GM23248 (cell line): ENCODE data around the gene PSME3IP1. TPM values are rescaled to one million over a fixed set of nuclear protein-coding genes. Genes with fewer than 3 reads are reported as not detected.

ENCODE experiments used
- DNase-seq: peaks from one replicate; pipeline ENCODE4 v3.0.0-alpha.2; 2015
- H2AFZ ChIP-seq: fragments of 200-600 bp; sonication (generic); 2 replicates; pipeline ENCODE4 v1.6.1; 2016; ENCODE audit warnings: antibody characterized with exemption
- H3F3A ChIP-seq: fragments of 200-600 bp; sonication (generic); 2 replicates; pipeline ENCODE4 v1.6.1; 2016; ENCODE audit warnings: mild to moderate bottlenecking, antibody characterized with exemption, mixed run types; ENCODE audit not compliant: insufficient read depth
- H3K27ac ChIP-seq: fragments of 200-600 bp; sonication (generic); 2 replicates; pipeline ENCODE4 v1.5.1; 2016; ENCODE audit warnings: mild to moderate bottlenecking
- H3K27me3 ChIP-seq: fragments of 200-600 bp; sonication (generic); replicated peaks from 2 replicates; pipeline ENCODE4 v1.6.1; 2016; ENCODE audit warnings: mild to moderate bottlenecking; ENCODE audit not compliant: insufficient read depth
- H3K36me3 ChIP-seq: fragments of 200-600 bp; sonication (generic); 2 replicates; pipeline ENCODE4 v1.6.1; 2016; ENCODE audit warnings: low read depth, mild to moderate bottlenecking
- H3K4me1 ChIP-seq: fragments of 200-600 bp; sonication (generic); 2 replicates; pipeline ENCODE4 v1.6.1; 2016; ENCODE audit warnings: mild to moderate bottlenecking; ENCODE audit not compliant: insufficient read depth
- H3K4me2 ChIP-seq: fragments of 200-600 bp; sonication (generic); one replicate; pipeline ENCODE4 v1.6.1; 2016; ENCODE audit warnings: mild to moderate bottlenecking; ENCODE audit not compliant: unreplicated experiment
- H3K4me3 ChIP-seq: fragments of 200-600 bp; sonication (generic); 2 replicates; pipeline ENCODE4 v1.5.1; 2016; ENCODE audit warnings: mild to moderate bottlenecking
- H3K79me2 ChIP-seq: fragments of 200-600 bp; sonication (generic); 2 replicates; pipeline ENCODE4 v1.6.1; 2016; ENCODE audit warnings: mild to moderate bottlenecking; ENCODE audit not compliant: insufficient read depth
- H3K9ac ChIP-seq: fragments of 200-600 bp; sonication (generic); 2 replicates; pipeline ENCODE4 v1.6.1; 2016; ENCODE audit warnings: mild to moderate bottlenecking
- H3K9me2 ChIP-seq: fragments of 200-600 bp; sonication (generic); 2 replicates; pipeline ENCODE4 v1.6.1; 2016; ENCODE audit warnings: mixed run types, mild to moderate bottlenecking, moderate library complexity; ENCODE audit not compliant: insufficient read depth
- H3K9me3 ChIP-seq: fragments of 200-600 bp; sonication (generic); one replicate; pipeline ENCODE4 v1.6.1; 2017; ENCODE audit warnings: low read depth
- H4K20me1 ChIP-seq: fragments of 200-600 bp; sonication (generic); 2 replicates; pipeline ENCODE4 v1.6.0; 2016; ENCODE audit not compliant: insufficient read depth
- EZH2 ChIP-seq: fragments of 200-600 bp; sonication (generic); IDR thresholded peaks from 2 replicates; pipeline ENCODE4 v1.6.1; 2018; ENCODE audit warnings: antibody characterized with exemption, mild to moderate bottlenecking; ENCODE audit not compliant: insufficient read depth, poor library complexity, severe bottlenecking
- EZH2phosphoT487 ChIP-seq: fragments of 200-600 bp; sonication (generic); IDR thresholded peaks from 2 replicates; pipeline ENCODE4 v1.6.1; 2018; ENCODE audit warnings: antibody characterized with exemption, moderate library complexity, mild to moderate bottlenecking, low read depth; ENCODE audit not compliant: insufficient read depth
- WGBS, 2 experiments: methylation state at CpG; one replicate each; pipeline ENCODE4 v1.1.6; 2015 to 2017; ENCODE audit warnings: low lambda C conversion rate in 2 of 2, low coverage in 1 of 2; ENCODE audit errors: missing lambda C conversion rate in 2 of 2; 5-methylcytosine and 5-hydroxymethylcytosine counted together
- in situ Hi-C: fragments of 300-500 bp; cut with MboI; formaldehyde crosslinking; loops from 2 replicates; pipeline ENCODE4 v1.15.0; 2020
- polyA plus RNA-seq: library from polyadenylated mRNA; unstranded; fragments of >200 nt; fragmentation: Nextera tagmentation; extraction: Ambion mirVana; gene quantifications from 2 replicates; pipeline ENCODE4 v1.2.1, GENCODE V29; 2016
- total RNA-seq: library from RNA; depleted of rRNA; stranded (reverse); fragments of >200 nt; shearing (Covaris generic); gene quantifications from 2 replicates; pipeline ENCODE4 v1.2.3, GENCODE V29; 2014

PSME3IP1 gene
- total and polyA plus RNA-seq, 2 experiments from 2014 or later, result 42.2 to 58.9 TPM

DNA sequence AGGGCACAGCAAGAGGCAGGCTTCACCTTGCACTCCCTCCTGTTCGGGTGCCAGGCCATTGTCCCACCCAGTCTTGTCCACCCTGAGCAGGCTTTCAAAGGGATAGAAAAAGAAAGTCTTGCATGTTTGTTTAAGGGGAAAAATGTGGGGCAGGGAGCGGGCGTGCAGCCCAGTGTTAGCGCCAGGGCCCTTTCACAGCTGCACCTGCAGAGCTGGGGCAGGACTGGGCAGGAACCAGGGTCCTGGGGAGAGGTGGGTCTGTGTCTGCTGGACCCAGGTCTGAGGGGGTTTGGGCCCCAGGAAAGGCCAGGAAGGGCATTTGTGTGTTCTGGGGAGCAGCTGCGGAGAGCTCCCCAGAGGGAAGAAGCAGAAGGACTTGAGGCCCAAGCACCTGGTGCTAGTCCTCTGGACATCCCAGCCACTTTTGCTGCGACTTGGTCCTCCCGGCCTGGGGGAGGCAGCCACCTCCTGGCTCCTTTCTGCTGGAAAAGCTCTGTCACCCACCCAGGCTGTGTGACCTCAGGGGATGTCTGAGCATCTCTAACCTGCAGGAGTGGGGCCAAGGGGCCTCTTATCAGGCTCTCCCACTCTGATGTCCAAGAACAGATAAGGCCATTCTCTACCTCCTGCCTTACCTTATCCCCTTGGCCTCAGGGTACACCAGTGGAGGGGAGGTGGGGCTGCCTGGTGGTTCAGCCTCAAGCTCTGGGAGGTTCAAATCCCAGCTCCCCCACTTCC is 44.7 kb downstream of the PSME3IP1 start:
- WGBS, 2 experiments, result 91 to 95% methylated on average over 6 to 7 of the region's 7 CpGs
- H3K27ac ChIP-seq, result no peak overlapping the region
- TF ChIP-seq EZH2phosphoT487 (no peak), EZH2 (no peak)
- no peaks in the 10 kb centered on the region for H3K9me2 ChIP-seq
- no peaks in the 10 kb centered on the region for H3K79me2 ChIP-seq
- no peaks in the 10 kb centered on the region for H3K4me1 ChIP-seq
- no peak overlapping the region for H3K4me2 ChIP-seq
- DNase-seq, result no peak
- H3K4me3 ChIP-seq, result no peak overlapping the region
- no peak overlapping the region for H2AFZ ChIP-seq
- no peaks in the 10 kb centered on the region for H3K9me3 ChIP-seq
- no peaks in the 10 kb centered on the region for H3K27me3 ChIP-seq
- no peak overlapping the region for H3K9ac ChIP-seq
- in situ Hi-C loops, result no loop called here
- H4K20me1 ChIP-seq, result no peaks in the 10 kb centered on the region
- H3F3A ChIP-seq, result no peaks in the 10 kb centered on the region
- H3K36me3 ChIP-seq, result no peaks in the 10 kb centered on the region

DNA sequence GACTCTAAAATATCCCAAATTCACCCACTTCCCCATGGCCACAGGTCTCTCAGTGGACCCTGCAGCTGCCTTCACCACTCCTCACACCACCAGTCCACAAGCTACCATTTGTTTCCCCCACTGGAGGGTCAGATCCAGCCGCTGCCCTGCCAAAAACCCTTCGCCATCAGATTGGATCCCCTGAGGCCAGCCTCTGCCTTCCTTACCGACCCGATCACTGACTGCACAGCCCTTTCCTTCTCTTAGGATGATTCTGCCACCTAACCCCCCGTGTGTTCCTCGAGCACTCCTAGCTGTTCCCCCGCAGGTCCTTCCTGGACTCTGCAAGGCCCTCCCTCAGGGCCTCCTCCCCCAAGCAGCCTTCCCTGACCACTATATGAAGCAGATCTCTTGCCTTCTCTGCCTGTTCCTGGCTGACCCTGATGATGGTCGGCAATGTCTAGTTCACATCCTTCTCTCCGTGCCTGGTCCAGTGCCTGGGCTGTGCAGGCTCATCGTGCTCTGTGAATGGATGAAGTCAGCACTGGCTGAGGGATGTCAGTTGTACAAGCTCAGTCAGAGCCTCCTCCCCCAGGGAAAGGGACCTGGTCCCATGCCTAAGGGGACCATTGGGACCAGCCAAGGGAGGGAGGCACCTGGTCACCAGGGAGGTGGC is 47.4 kb downstream of the PSME3IP1 start:
- DNase-seq, result no peak

DNA sequence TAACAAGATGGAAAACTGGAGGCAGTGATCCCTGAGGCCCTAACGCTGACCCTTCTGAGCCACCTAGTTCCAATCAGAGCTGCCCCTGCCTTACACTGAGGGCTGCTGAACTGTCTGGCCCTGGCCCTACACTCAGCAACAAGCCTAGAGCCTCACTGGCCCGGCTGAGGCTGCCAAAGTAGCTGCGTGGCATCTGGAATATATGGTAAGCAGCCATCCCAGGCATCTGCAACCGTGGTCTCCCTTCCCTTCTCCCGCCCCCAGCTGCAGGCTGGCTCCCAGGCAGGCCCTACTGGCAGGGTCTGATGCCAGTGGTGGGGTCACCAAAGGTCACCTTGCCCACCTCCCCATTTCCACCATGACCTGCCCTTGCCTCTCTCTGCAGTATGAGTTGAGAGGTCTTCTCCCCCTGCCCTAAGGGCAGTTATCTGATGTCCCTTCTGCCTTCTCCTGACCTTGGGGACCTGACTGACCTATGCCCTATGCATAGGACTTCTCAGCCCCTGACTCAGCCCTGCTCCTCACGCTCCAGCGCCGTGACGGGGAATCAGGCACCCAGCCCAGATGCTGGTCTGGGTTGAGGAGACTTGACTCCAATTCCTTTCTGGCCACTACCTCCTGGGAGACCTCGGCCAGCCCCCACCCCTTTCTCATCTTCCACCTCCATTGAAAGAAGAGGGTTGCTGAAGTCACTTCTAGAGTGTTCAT is 48.1 kb downstream of the PSME3IP1 start:
- DNase-seq, result no peak
- no peaks in the 10 kb centered on the region for H3F3A ChIP-seq
- no peaks in the 10 kb centered on the region for H4K20me1 ChIP-seq
- in situ Hi-C loops, result no loop called here
- H3K4me1 ChIP-seq, result no peaks in the 10 kb centered on the region
- no peaks in the 10 kb centered on the region for H3K27me3 ChIP-seq
- no peak overlapping the region for H3K4me2 ChIP-seq
- WGBS, 2 experiments, result 70 to 75% methylated on average over 10 of the region's 10 CpGs
- H3K9ac ChIP-seq, result no peak overlapping the region
- no peaks in the 10 kb centered on the region for H3K9me2 ChIP-seq
- no peaks in the 10 kb centered on the region for H3K36me3 ChIP-seq
- no peak overlapping the region for H3K4me3 ChIP-seq
- H2AFZ ChIP-seq, result no peak overlapping the region
- H3K79me2 ChIP-seq, result no peaks in the 10 kb centered on the region
- no peak for TF ChIP-seq EZH2
- no peak for TF ChIP-seq EZH2phosphoT487
- no peak overlapping the region for H3K27ac ChIP-seq
- H3K9me3 ChIP-seq, result no peaks in the 10 kb centered on the region

More for the DNA sequence above, 47.4 kb downstream of the PSME3IP1 start:
- Histone ChIP-seq H3K9me2 (no peaks in the 10 kb centered on the region), H3K9me3 (no peaks in the 10 kb centered on the region), H3K79me2 (no peaks in the 10 kb centered on the region), H3K27ac (no peak overlapping the region), H3K36me3 (no peaks in the 10 kb centered on the region), H3F3A (no peaks in the 10 kb centered on the region), H3K27me3 (no peaks in the 10 kb centered on the region), H4K20me1 (no peaks in the 10 kb centered on the region), H3K4me2 (no peak overlapping the region), H3K4me1 (no peaks in the 10 kb centered on the region), H2AFZ (no peak overlapping the region), H3K9ac (no peak overlapping the region), H3K4me3 (no peak overlapping the region)
- TF ChIP-seq EZH2phosphoT487, result no peak
- TF ChIP-seq EZH2, result no peak
- in situ Hi-C loops, result no loop called here
- 83 to 84% methylated on average over 9 to 10 of the region's 10 CpGs for WGBS, 2 experiments

DNA sequence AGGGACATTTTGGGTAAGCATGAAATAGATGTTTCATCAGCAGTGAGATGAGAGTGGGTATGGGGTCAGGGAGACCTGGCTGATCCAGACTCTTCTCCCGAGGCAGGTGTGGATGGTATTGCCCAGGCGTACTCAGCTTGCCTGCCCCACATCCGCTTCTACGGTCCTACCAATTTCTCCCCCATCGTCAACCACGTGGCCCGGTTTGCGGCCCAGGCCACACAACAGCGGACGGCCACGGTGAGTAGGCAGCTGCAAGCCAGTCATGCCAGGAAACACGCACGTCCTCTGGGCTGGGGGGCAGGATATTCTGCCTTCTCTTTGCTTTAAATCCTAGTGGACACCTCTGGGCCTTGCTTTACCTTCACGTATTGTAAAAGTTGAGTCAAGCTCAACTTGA is 48.8 kb downstream of the PSME3IP1 start:
- H2AFZ ChIP-seq, result no peak overlapping the region
- H3K4me2 ChIP-seq, result no peak overlapping the region
- H3K9me2 ChIP-seq, result no peaks in the 10 kb centered on the region
- no peaks in the 10 kb centered on the region for H3K79me2 ChIP-seq
- H4K20me1 ChIP-seq, result no peaks in the 10 kb centered on the region
- no peak for DNase-seq
- no peaks in the 10 kb centered on the region for H3K4me1 ChIP-seq
- no peak for TF ChIP-seq EZH2
- no peak for TF ChIP-seq EZH2phosphoT487
- in situ Hi-C loops, result no loop called here
- no peak overlapping the region for H3K9ac ChIP-seq
- no peaks in the 10 kb centered on the region for H3K27me3 ChIP-seq
- H3K9me3 ChIP-seq, result no peaks in the 10 kb centered on the region
- H3K27ac ChIP-seq, result no peak overlapping the region
- H3K4me3 ChIP-seq, result no peak overlapping the region
- WGBS, 2 experiments, result 88 to 91% methylated on average over 14 of the region's 14 CpGs
- no peaks in the 10 kb centered on the region for H3F3A ChIP-seq
- H3K36me3 ChIP-seq, result no peaks in the 10 kb centered on the region
